Smooth muscle cell (in vitro differentiated cells): ENCODE measurements around the gene EIF4B. TPM values are rescaled to one million over a fixed set of nuclear protein-coding genes. Genes with fewer than 3 reads are reported as not detected.
"Not testable (repeated sequence)": the region's sequence is repeated elsewhere in the genome, so short reads cannot be mapped to it uniquely, and the experiment has no call there.

ENCODE experiments used
- DNase-seq: peaks from one replicate; lab custom pipeline; 2025; ENCODE audit not compliant: unreplicated experiment; lab: John Stamatoyannopoulos, UW
- H2AFZ ChIP-seq: fragments of 200-600 bp; sonication (generic); 2 replicates; pipeline ENCODE4 v1.6.0; 2016; ENCODE audit warnings: antibody characterized with exemption, low read depth, mild to moderate bottlenecking
- H3F3A ChIP-seq: fragments of 200-600 bp; sonication (generic); 2 replicates; pipeline ENCODE4 v1.6.0; 2017; ENCODE audit warnings: antibody characterized with exemption, low read depth
- H3K27ac ChIP-seq: fragments of 200-600 bp; sonication (generic); 2 replicates; pipeline ENCODE4 v1.5.1; 2016; ENCODE audit warnings: low read depth, mild to moderate bottlenecking
- H3K27me3 ChIP-seq: fragments of 200-600 bp; sonication (generic); 2 replicates; pipeline ENCODE4 v1.6.1; 2016; ENCODE audit warnings: low read depth, mild to moderate bottlenecking
- H3K36me3 ChIP-seq: fragments of 200-600 bp; sonication (generic); 2 replicates; pipeline ENCODE4 v1.5.1; 2016; ENCODE audit warnings: low read depth
- H3K4me1 ChIP-seq: fragments of 200-600 bp; sonication (generic); 2 replicates; pipeline ENCODE4 v1.5.1; 2016; ENCODE audit warnings: low read depth
- H3K4me2 ChIP-seq: fragments of 200-600 bp; sonication (generic); 2 replicates; pipeline ENCODE4 v1.6.0; 2016; ENCODE audit warnings: mild to moderate bottlenecking
- H3K4me3 ChIP-seq: fragments of 200-600 bp; sonication (generic); 2 replicates; pipeline ENCODE4 v1.5.1; 2016; ENCODE audit warnings: mild to moderate bottlenecking
- H3K79me2 ChIP-seq: fragments of 200-600 bp; sonication (generic); 2 replicates; pipeline ENCODE4 v1.6.0; 2016; ENCODE audit warnings: low read depth, mild to moderate bottlenecking
- H3K9ac ChIP-seq: fragments of 200-600 bp; sonication (generic); 2 replicates; pipeline ENCODE4 v1.6.0; 2016; ENCODE audit warnings: low read depth
- H3K9me3 ChIP-seq: fragments of 200-600 bp; sonication (generic); replicated peaks from 2 replicates; pipeline ENCODE4 v1.5.1; 2016; ENCODE audit warnings: low read depth
- H4K20me1 ChIP-seq: fragments of 200-600 bp; sonication (generic); 2 replicates; pipeline ENCODE4 v1.6.0; 2016; ENCODE audit warnings: low read depth
- CTCF ChIP-seq: fragments of 200-600 bp; sonication (generic); IDR thresholded peaks from 2 replicates; pipeline ENCODE4 v1.5.1; 2017; ENCODE audit warnings: borderline replicate concordance, mild to moderate bottlenecking, antibody characterized with exemption; ENCODE audit not compliant: insufficient read depth, poor library complexity, severe bottlenecking
- WGBS: methylation state at CpG from one replicate; pipeline ENCODE4 v1.1.7; 2016; ENCODE audit warnings: low lambda C conversion rate; 5-methylcytosine and 5-hydroxymethylcytosine counted together
- polyA plus RNA-seq: library from polyadenylated mRNA; unstranded; fragments of >200 nt; fragmentation: Nextera tagmentation; extraction: Ambion mirVana; gene quantifications from 2 replicates; pipeline ENCODE4 v1.2.1, GENCODE V29; 2016
- total RNA-seq: library from RNA; depleted of rRNA; stranded (reverse); fragments of >200 nt; gene quantifications from 2 replicates; pipeline ENCODE4 v1.2.3, GENCODE V29; 2014

EIF4B gene
- total and polyA plus RNA-seq, 2 experiments from 2014 or later: 39.9 to 241 TPM

DNA sequence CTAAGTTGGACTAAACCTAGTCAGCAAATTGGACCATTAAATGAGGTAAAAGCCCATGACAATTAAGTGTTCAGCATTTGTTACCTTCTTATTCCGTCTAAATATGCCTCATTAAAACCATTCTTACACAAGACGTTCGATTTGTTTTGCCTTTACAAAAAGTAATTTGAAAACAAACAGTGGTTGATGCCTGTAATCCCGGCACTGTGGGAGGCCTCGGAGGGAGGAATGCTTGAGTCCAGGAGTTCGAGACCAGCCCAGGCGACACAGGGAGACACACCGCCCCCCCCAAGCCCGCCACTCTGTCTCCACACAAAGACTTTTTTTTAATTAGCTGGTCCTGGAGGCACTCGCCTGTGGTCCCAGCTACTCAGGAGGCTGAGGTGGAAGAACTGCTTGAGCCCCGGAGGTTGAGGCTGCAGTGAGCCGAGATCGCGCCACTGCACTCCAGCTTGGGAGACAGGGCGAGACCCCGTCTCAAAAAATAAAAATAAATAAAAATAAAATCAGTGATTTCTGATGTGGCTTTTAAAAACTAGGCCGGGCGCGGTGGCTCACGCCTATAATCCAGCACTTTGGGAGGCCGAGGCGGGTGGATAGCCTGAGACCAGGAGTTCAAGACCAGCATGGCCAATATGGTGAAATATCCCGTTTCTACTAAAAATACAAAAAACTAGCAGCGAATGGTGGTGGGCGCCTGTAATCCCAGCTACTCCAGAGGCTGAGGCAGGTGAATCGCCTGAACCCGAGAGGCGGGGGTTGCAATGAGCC, 856 bp upstream of the EIF4B start:
- H3K4me1 ChIP-seq: peaks cover 32% of the 10 kb centered on the region
- peaks cover 36% of the 10 kb centered on the region for H4K20me1 ChIP-seq
- H3K27ac ChIP-seq: peak overlapping the region; percentile 78
- H3K9me3 ChIP-seq: no peaks in the 10 kb centered on the region
- TF ChIP-seq CTCF: no peak
- peak overlapping the region; percentile 98 for H3K4me2 ChIP-seq
- WGBS: 5% methylated on average over 28 of the region's 28 CpGs
- H3K4me3 ChIP-seq: peak overlapping the region; percentile 99
- H2AFZ ChIP-seq: peak overlapping the region; percentile 74
- no peaks in the 10 kb centered on the region for H3K27me3 ChIP-seq
- H3K9ac ChIP-seq: peak overlapping the region; percentile 79
- DNase-seq: no peak
- peaks cover 4% of the 10 kb centered on the region for H3F3A ChIP-seq
- no peaks in the 10 kb centered on the region for H3K36me3 ChIP-seq
- H3K79me2 ChIP-seq: peaks cover 48% of the 10 kb centered on the region

GRCh38 chr12:53006810-53007309, 604 bp downstream of the EIF4B start:
- peak overlapping the region; percentile 98 for H3K9ac ChIP-seq
- H3K36me3 ChIP-seq: no peaks in the 10 kb centered on the region
- peaks cover 50% of the 10 kb centered on the region for H4K20me1 ChIP-seq
- no peaks in the 10 kb centered on the region for H3K27me3 ChIP-seq
- H2AFZ ChIP-seq: peak overlapping the region; percentile 90
- peak overlapping the region; percentile 99 for H3K4me3 ChIP-seq
- H3K4me1 ChIP-seq: peaks cover 32% of the 10 kb centered on the region
- H3F3A ChIP-seq: peaks cover 4% of the 10 kb centered on the region
- no peak for TF ChIP-seq CTCF
- H3K27ac ChIP-seq: peak overlapping the region; percentile 96
- no peaks in the 10 kb centered on the region for H3K9me3 ChIP-seq
- 2% methylated on average over 37 of the region's 38 CpGs for WGBS
- peak; percentile 49 for DNase-seq
- peaks cover 63% of the 10 kb centered on the region for H3K79me2 ChIP-seq
- peak overlapping the region; percentile 97 for H3K4me2 ChIP-seq

- no peaks in the 10 kb centered on the region for H3K27me3 ChIP-seq
- peaks cover 55% of the 10 kb centered on the region for H4K20me1 ChIP-seq
These were observed 1.1 kb downstream of the EIF4B start for GRCh38 chr12:53007343-53007742.

DNA sequence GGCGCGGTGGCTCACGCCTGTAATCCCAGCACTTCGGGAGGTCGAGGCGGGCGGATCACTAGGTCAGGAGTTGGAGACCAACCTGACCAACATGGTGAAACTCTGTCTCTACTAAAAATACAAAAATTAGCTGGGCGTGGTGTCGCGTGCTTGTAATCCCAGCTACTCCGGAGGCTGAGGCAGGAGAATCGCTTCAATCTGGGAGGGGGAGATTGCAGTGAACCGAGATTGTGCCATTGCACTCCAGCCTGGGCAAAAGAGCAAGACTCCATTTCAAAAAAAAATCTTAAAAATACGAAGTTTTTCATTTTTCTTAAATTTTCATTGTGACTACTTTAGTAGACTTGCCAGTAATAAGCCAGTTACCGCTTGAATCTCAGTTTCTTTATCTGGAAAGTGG, 2.5 kb downstream of the EIF4B start:
- not testable (repeated sequence) for H3K9me3 ChIP-seq, H3K9ac ChIP-seq, H3F3A ChIP-seq, H3K36me3 ChIP-seq, DNase-seq, H3K27me3 ChIP-seq, H2AFZ ChIP-seq, H3K27ac ChIP-seq
- Histone ChIP-seq H3K79me2 (peaks cover 82% of the 10 kb centered on the region), H3K4me1 (peaks cover 32% of the 10 kb centered on the region), H4K20me1 (peaks cover 69% of the 10 kb centered on the region), H3K4me3 (peak overlapping the region; percentile 99), H3K4me2 (peak overlapping the region; percentile 97)
- 87% methylated on average over 15 of the region's 15 CpGs for WGBS

More at GRCh38 chr12:53007343-53007742, 1.1 kb downstream of the EIF4B start:
- H3K9me3 ChIP-seq: no peaks in the 10 kb centered on the region
- H3K79me2 ChIP-seq: peaks cover 68% of the 10 kb centered on the region
- peak overlapping the region; percentile 96 for H3K27ac ChIP-seq
- H2AFZ ChIP-seq: no peak overlapping the region
- H3K9ac ChIP-seq: peak overlapping the region; percentile 98
- H3K36me3 ChIP-seq: no peaks in the 10 kb centered on the region
- peak overlapping the region; percentile 97 for H3K4me2 ChIP-seq
- no peak for DNase-seq
- peaks cover 4% of the 10 kb centered on the region for H3F3A ChIP-seq
- WGBS: 10% methylated on average over 4 of the region's 4 CpGs
- peaks cover 32% of the 10 kb centered on the region for H3K4me1 ChIP-seq
- no peak for TF ChIP-seq CTCF
- peak overlapping the region; percentile 99 for H3K4me3 ChIP-seq
